Endothelial cell of umbilical vein (primary cell): ENCODE results near the gene AFG3L2. TPM values are rescaled to one million over a fixed set of nuclear protein-coding genes. Genes with fewer than 3 reads are reported as not detected.

Source experiments
- BruUV-seq: library from RNA; stranded (reverse); fragments of 400-500 nt; replicated peaks from 2 replicates; lab custom pipeline; 2021; lab: Mats Ljungman, UMichigan
- CTCF ChIA-PET: fragments of 300-600, 350-600 bp; sonication (Branson Sonifier 250); formaldehyde crosslinking; loops from one replicate; lab custom pipeline; 2021; ENCODE audit warnings: antibody characterized with exemption, inconsistent platforms; lab: Charles Lee
- POLR2A ChIA-PET: fragments of 300-600, 350-600 bp; sonication (Branson Sonifier 250); formaldehyde crosslinking; loops from one replicate; lab custom pipeline; 2021; ENCODE audit warnings: antibody characterized with exemption, inconsistent platforms; lab: Charles Lee
- DNase-seq: peaks from one replicate; pipeline ENCODE4 v3.0.0-alpha.2; 2011; ENCODE audit warnings: low read depth, low spot score
- FAIRE-seq: peaks from 2 replicates; lab custom pipeline; 2011; peaks lifted over from hg19 to GRCh38; lab: Jason Lieb, UNC
- H2AFZ ChIP-seq: 2 replicates; pipeline ENCODE4 v1.6.0; 2012; ENCODE audit warnings: low read depth, low read length, control low read depth, inconsistent platforms
- H3K27ac ChIP-seq: 2 replicates; pipeline ENCODE4 v1.5.1; 2011; ENCODE audit warnings: low read depth, mild to moderate bottlenecking, control low read depth, low read length, moderate library complexity; ENCODE audit not compliant: insufficient read depth
- H3K27me3 ChIP-seq, 2 experiments: 2 replicates each; pipeline versions ENCODE4 v1.6.0 to v1.6.1; 2011; ENCODE audit warnings: low read length in 2 of 2, mixed read lengths in 1 of 2; ENCODE audit not compliant: control insufficient read depth in 2 of 2, insufficient read depth in 2 of 2
- H3K36me3 ChIP-seq, 2 experiments: 2 replicates in 1 of 2; 3 replicates in 1 of 2; pipeline ENCODE4 v1.5.1; 2011; ENCODE audit warnings: low read length in 2 of 2, mild to moderate bottlenecking in 1 of 2, moderate library complexity in 1 of 2; ENCODE audit not compliant: control insufficient read depth in 2 of 2, insufficient read depth in 2 of 2; ENCODE audit errors: extremely low read depth in 1 of 2
- H3K4me1 ChIP-seq: 3 replicates; pipeline ENCODE4 v1.5.1; 2011; ENCODE audit warnings: mild to moderate bottlenecking, low read length; ENCODE audit not compliant: control insufficient read depth, insufficient read depth; ENCODE audit errors: extremely low read depth
- H3K4me2 ChIP-seq: 2 replicates; pipeline ENCODE4 v1.6.1; 2011; ENCODE audit warnings: low read length, control low read depth, mixed read lengths; ENCODE audit not compliant: insufficient read depth
- H3K4me3 ChIP-seq, 3 experiments: fragments of 200-600 bp in 1 of 3; sonication (generic), shearing (Covaris generic) in 1 of 3; replicated peaks in 1 of 3; 2 replicates each; pipeline ENCODE4 v1.5.1; 2011 to 2016; ENCODE audit warnings: control low read depth in 3 of 3, low read length in 3 of 3, mild to moderate bottlenecking in 2 of 3, inconsistent platforms in 1 of 3, low read depth in 1 of 3, moderate library complexity in 1 of 3; ENCODE audit not compliant: insufficient read depth in 1 of 3
- H3K79me2 ChIP-seq: 2 replicates; pipeline ENCODE4 v1.6.0; 2012; ENCODE audit warnings: low read length, inconsistent platforms; ENCODE audit not compliant: control insufficient read depth, insufficient read depth
- H3K9ac ChIP-seq: replicated peaks from 2 replicates; pipeline ENCODE3; 2011; ENCODE audit warnings: low read length, control low read depth; ENCODE audit not compliant: insufficient read depth; ENCODE audit errors: extremely low read depth
- H3K9me1 ChIP-seq: replicated peaks from 3 replicates; pipeline ENCODE4 v1.6.0; 2011; ENCODE audit warnings: mild to moderate bottlenecking, low read length; ENCODE audit not compliant: control insufficient read depth, insufficient read depth; ENCODE audit errors: extremely low read depth
- H3K9me3 ChIP-seq: replicated peaks from 2 replicates; pipeline ENCODE4 v1.5.1; 2012; ENCODE audit warnings: low read length, inconsistent platforms; ENCODE audit not compliant: control insufficient read depth, insufficient read depth
- H4K20me1 ChIP-seq: replicated peaks from 2 replicates; pipeline ENCODE3; 2011; ENCODE audit warnings: mild to moderate bottlenecking, low read length; ENCODE audit not compliant: control insufficient read depth, insufficient read depth; ENCODE audit errors: extremely low read depth
- CTCF ChIP-seq, 2 donors: IDR thresholded peaks; 1 replicate in 1 of 2; 2 replicates in 1 of 2; pipeline ENCODE4 v1.5.1; 2011; ENCODE audit warnings: low read length in 2 of 2, mild to moderate bottlenecking in 2 of 2, moderate library complexity in 2 of 2, control low read depth in 1 of 2, inconsistent platforms in 1 of 2, low read depth in 1 of 2; ENCODE audit not compliant: insufficient read depth in 1 of 2; ENCODE audit errors: extremely low read depth in 1 of 2
- EZH2 ChIP-seq: IDR thresholded peaks from 2 replicates; pipeline ENCODE4 v1.6.1; 2012; ENCODE audit warnings: borderline replicate concordance, low read depth, mild to moderate bottlenecking, moderate library complexity, low read length, inconsistent platforms; ENCODE audit not compliant: severe bottlenecking
- FOS ChIP-seq: IDR thresholded peaks from 2 replicates; pipeline ENCODE4 v1.6.1; 2011; ENCODE audit warnings: mild to moderate bottlenecking, low read length, moderate library complexity, borderline replicate concordance; ENCODE audit not compliant: insufficient read depth
- GATA2 ChIP-seq: IDR thresholded peaks from 2 replicates; pipeline ENCODE4 v1.7.0; 2011; ENCODE audit warnings: low read depth, mild to moderate bottlenecking, moderate library complexity, mixed read lengths, low read length; ENCODE audit not compliant: insufficient read length, insufficient read depth
- JUN ChIP-seq: IDR thresholded peaks from 2 replicates; pipeline ENCODE4 v1.6.1; 2011; ENCODE audit warnings: borderline replicate concordance, low read depth; ENCODE audit not compliant: insufficient read length, insufficient read depth
- MAX ChIP-seq: IDR thresholded peaks from 2 replicates; pipeline ENCODE4 v1.6.1; 2011; ENCODE audit not compliant: insufficient read depth, insufficient read length
- MYC ChIP-seq: IDR thresholded peaks from one replicate; pipeline ENCODE4 v1.6.1; 2011; ENCODE audit warnings: mild to moderate bottlenecking, low read depth, low read length
- POLR2A ChIP-seq: IDR thresholded peaks from 2 replicates; pipeline ENCODE4 v1.6.1; 2012; ENCODE audit warnings: low read depth, mild to moderate bottlenecking, control low read depth, low read length
- POLR2AphosphoS5 ChIP-seq: IDR thresholded peaks from 2 replicates; pipeline ENCODE4 v1.6.1; 2012; ENCODE audit warnings: low read depth, mild to moderate bottlenecking, control low read depth, low read length, moderate library complexity; ENCODE audit not compliant: insufficient read depth
- dilution Hi-C: fragments of 300-500 bp; cut with MboI; formaldehyde crosslinking; loops from one replicate; pipeline ENCODE4 v1.15.0; 2019; ENCODE audit warnings: low sequenced_read_pairs; ENCODE audit not compliant: extremely low pct_ligation_motif_present
- intact Hi-C: fragments of 100-400 bp; cut with micrococcal nuclease; formaldehyde crosslinking; loops from one replicate; pipeline ENCODE4 v1.10.0; 2022
- polyA plus RNA-seq, 4 experiments: library from polyadenylated mRNA; depleted of rRNA in 3 of 4; stranded (reverse) in 3 of 4; unstranded in 1 of 4; fragments of >200 nt; gene quantifications; 2 replicates each; pipeline versions ENCODE4 v1.2.1 to v1.2.3, GENCODE V29; 2011 to 2012; ENCODE audit warnings: missing spikeins in 1 of 4
- total RNA-seq: library from RNA; stranded (reverse); gene quantifications from 2 replicates; pipeline ENCODE4 v1.2.3, GENCODE V29; 2021

AFG3L2 gene
- total and polyA plus RNA-seq, 2 donors (not counting 3 experiments of a cell fraction or from before 2014, with no cell fraction given), result 19.3 to 42.4 TPM

- no peak overlapping the region for H3K4me3 ChIP-seq
- H3K4me2 ChIP-seq, result no peak overlapping the region
- H3K36me3 ChIP-seq, result peaks cover 0 to 4% of the 10 kb centered on the region in 2 experiments
- no peak overlapping the region for H2AFZ ChIP-seq
- no peak overlapping the region for H3K27ac ChIP-seq
- dilution Hi-C loops, result no loop called here
- no TSS peak for BruUV-seq
- intact Hi-C loops, result no loop called here
- H3K9me1 ChIP-seq, result no peaks in the 10 kb centered on the region
- H3K9ac ChIP-seq, result no peak overlapping the region
- DNase-seq (no peak), FAIRE-seq (no peak)
- no peaks in the 10 kb centered on the region for H4K20me1 ChIP-seq
- H3K27me3 ChIP-seq, result no peaks in the 10 kb centered on the region
- H3K79me2 ChIP-seq, result peaks cover 57% of the 10 kb centered on the region
- H3K4me1 ChIP-seq, result peaks cover 5% of the 10 kb centered on the region
- CTCF ChIA-PET, result interaction anchor here (0.6 to 1.0 kb wide), 2 partner anchors 23 to 44 kb away, joined by 3 read pairs; no protein-coding TSS in a partner anchor
- POLR2A ChIA-PET, result no interaction called here
- no peaks in the 10 kb centered on the region for H3K9me3 ChIP-seq
- TF ChIP-seq MAX, result no peak
- TF ChIP-seq GATA2, result no peak
- no peak for TF ChIP-seq POLR2A
- TF ChIP-seq CTCF (IDR thresholded peaks at IDR 0.05; ENCODE audit: extremely low read depth in 1 of 2, insufficient read depth in 1 of 2, low read depth in 1 of 2, low read length in 2 of 2), result no peak
- no peak for TF ChIP-seq POLR2AphosphoS5
- TF ChIP-seq FOS, result no peak
- no peak for TF ChIP-seq JUN
- TF ChIP-seq MYC, result no peak
- no peak for TF ChIP-seq EZH2
Measured at GRCh38 chr18:12371590-12371989, 5.4 kb downstream of the AFG3L2 start.
